SK-N-SH (cell line): ENCODE results near the gene PPL. TPM values are rescaled to one million over a fixed set of nuclear protein-coding genes. Genes with fewer than 3 reads are reported as not detected.
A peak's percentile ranks its signal among the peaks of the same experiment; 100 is the strongest.

Experiments used
- CTCF ChIA-PET: fragments of 300-600, 350-600 bp; formaldehyde crosslinking; extraction: SDS; loops from one replicate; lab custom pipeline; 2021; lab: Yijun Ruan, JAX
- POLR2A ChIA-PET: fragments of 350-600 bp; sonication (Branson Sonifier 250); formaldehyde crosslinking; extraction: SDS; loops from one replicate; lab custom pipeline; 2020; ENCODE audit warnings: antibody characterized with exemption, inconsistent platforms; lab: Yijun Ruan, JAX
- DNase-seq: peaks from one replicate; pipeline ENCODE4 v3.0.0; 2012
- H2AFZ ChIP-seq: fragments of 200-600 bp; sonication (generic); 2 replicates; pipeline ENCODE4 v1.8.1; 2016; ENCODE audit warnings: antibody characterized with exemption, mild to moderate bottlenecking, low read depth
- H3F3A ChIP-seq: fragments of 200-600 bp; sonication (generic); replicated peaks from 2 replicates; pipeline ENCODE3; 2016; ENCODE audit warnings: antibody characterized with exemption, mild to moderate bottlenecking; ENCODE audit not compliant: insufficient read depth
- H3K27ac ChIP-seq, 2 experiments: fragments of 200-500 bp in 1 of 2; fragments of 200-600 bp in 1 of 2; sonication (Bioruptor generic) in 1 of 2; sonication (generic), shearing (Covaris generic) in 1 of 2; 2 replicates each; pipeline versions ENCODE4 v1.5.1 to v1.6.1; 2014 to 2016; ENCODE audit warnings: low read depth in 2 of 2, inconsistent platforms in 1 of 2, low read length in 1 of 2, mild to moderate bottlenecking in 1 of 2, mixed read lengths in 1 of 2
- H3K27me3 ChIP-seq: fragments of 200-600 bp; sonication (generic), shearing (Covaris generic); 2 replicates; pipeline ENCODE4 v1.6.1; 2016; ENCODE audit warnings: mixed run types; ENCODE audit not compliant: insufficient read depth
- H3K36me3 ChIP-seq, 2 experiments: fragments of 200-500 bp in 1 of 2; fragments of 200-600 bp in 1 of 2; sonication (Bioruptor generic) in 1 of 2; sonication (generic) in 1 of 2; replicated peaks in 1 of 2; 2 replicates each; pipeline versions ENCODE3 to v1.5.1; 2014 to 2016; ENCODE audit warnings: low read length in 1 of 2, mild to moderate bottlenecking in 1 of 2; ENCODE audit not compliant: insufficient read depth in 2 of 2, control insufficient read depth in 1 of 2
- H3K4me1 ChIP-seq, 2 experiments: fragments of 200-500 bp in 1 of 2; fragments of 200-600 bp in 1 of 2; sonication (Bioruptor generic) in 1 of 2; sonication (generic), shearing (Covaris generic) in 1 of 2; 2 replicates each; pipeline versions ENCODE4 v1.5.1 to v1.6.1; 2014 to 2016; ENCODE audit warnings: low read depth in 1 of 2, low read length in 1 of 2, mixed run types in 1 of 2; ENCODE audit not compliant: insufficient read depth in 2 of 2, control insufficient read depth in 1 of 2
- H3K4me2 ChIP-seq: fragments of 200-600 bp; sonication (generic), shearing (Covaris generic); 2 replicates; pipeline ENCODE4 v1.6.1; 2017; ENCODE audit warnings: mixed run types
- H3K4me3 ChIP-seq, 2 experiments: fragments of 200-500 bp in 1 of 2; fragments of 200-600 bp in 1 of 2; sonication (Bioruptor generic) in 1 of 2; sonication (generic), shearing (Covaris generic) in 1 of 2; 2 replicates each; pipeline versions ENCODE4 v1.5.1 to v1.8.1; 2014 to 2016; ENCODE audit warnings: low read depth in 2 of 2, inconsistent platforms in 1 of 2, low read length in 1 of 2, mild to moderate bottlenecking in 1 of 2, mixed read lengths in 1 of 2, moderate library complexity in 1 of 2
- H3K79me2 ChIP-seq: fragments of 200-600 bp; sonication (generic); 2 replicates; pipeline ENCODE4 v1.8.1; 2017; ENCODE audit warnings: mild to moderate bottlenecking; ENCODE audit not compliant: insufficient read depth
- H3K9ac ChIP-seq: fragments of 200-600 bp; sonication (generic); 2 replicates; pipeline ENCODE4 v1.6.1; 2017; ENCODE audit warnings: mixed run types
- H3K9me2 ChIP-seq: fragments of 200-600 bp; sonication (generic); 2 replicates; pipeline ENCODE4 v1.6.1; 2017; ENCODE audit warnings: mixed run types
- H3K9me3 ChIP-seq: fragments of 200-600 bp; sonication (generic); 2 replicates; pipeline ENCODE4 v1.6.1; 2017; ENCODE audit warnings: mixed run types, mild to moderate bottlenecking, moderate library complexity
- H4K20me1 ChIP-seq: fragments of 200-600 bp; sonication (generic); 2 replicates; pipeline ENCODE4 v1.6.1; 2017; ENCODE audit warnings: mild to moderate bottlenecking, mixed run types; ENCODE audit not compliant: insufficient read depth
- GABPA ChIP-seq: IDR thresholded peaks from 2 replicates; pipeline ENCODE4 v1.4.0; 2012; ENCODE audit warnings: low read depth, mild to moderate bottlenecking
- MEF2A ChIP-seq: IDR thresholded peaks from 2 replicates; pipeline ENCODE4 v1.4.0; 2012; ENCODE audit warnings: low read depth, borderline replicate concordance
- RAD21 ChIP-seq: IDR thresholded peaks from 2 replicates; pipeline ENCODE4 v1.6.1; 2012; ENCODE audit warnings: mild to moderate bottlenecking, low read length
- REST ChIP-seq: IDR thresholded peaks from 2 replicates; pipeline ENCODE4 v1.6.1; 2012; ENCODE audit warnings: mild to moderate bottlenecking, low read depth, low read length, moderate library complexity
- WGBS: methylation state at CpG from one replicate; pipeline ENCODE4 v1.1.6; 2017; ENCODE audit warnings: low lambda C conversion rate; 5-methylcytosine and 5-hydroxymethylcytosine counted together
- polyA plus RNA-seq, 3 experiments: library from polyadenylated mRNA; depleted of rRNA; stranded (reverse); fragments of >200 nt; gene quantifications; 2 replicates each; pipeline ENCODE4 v1.2.3, GENCODE V29; 2012

PPL gene, protein sequence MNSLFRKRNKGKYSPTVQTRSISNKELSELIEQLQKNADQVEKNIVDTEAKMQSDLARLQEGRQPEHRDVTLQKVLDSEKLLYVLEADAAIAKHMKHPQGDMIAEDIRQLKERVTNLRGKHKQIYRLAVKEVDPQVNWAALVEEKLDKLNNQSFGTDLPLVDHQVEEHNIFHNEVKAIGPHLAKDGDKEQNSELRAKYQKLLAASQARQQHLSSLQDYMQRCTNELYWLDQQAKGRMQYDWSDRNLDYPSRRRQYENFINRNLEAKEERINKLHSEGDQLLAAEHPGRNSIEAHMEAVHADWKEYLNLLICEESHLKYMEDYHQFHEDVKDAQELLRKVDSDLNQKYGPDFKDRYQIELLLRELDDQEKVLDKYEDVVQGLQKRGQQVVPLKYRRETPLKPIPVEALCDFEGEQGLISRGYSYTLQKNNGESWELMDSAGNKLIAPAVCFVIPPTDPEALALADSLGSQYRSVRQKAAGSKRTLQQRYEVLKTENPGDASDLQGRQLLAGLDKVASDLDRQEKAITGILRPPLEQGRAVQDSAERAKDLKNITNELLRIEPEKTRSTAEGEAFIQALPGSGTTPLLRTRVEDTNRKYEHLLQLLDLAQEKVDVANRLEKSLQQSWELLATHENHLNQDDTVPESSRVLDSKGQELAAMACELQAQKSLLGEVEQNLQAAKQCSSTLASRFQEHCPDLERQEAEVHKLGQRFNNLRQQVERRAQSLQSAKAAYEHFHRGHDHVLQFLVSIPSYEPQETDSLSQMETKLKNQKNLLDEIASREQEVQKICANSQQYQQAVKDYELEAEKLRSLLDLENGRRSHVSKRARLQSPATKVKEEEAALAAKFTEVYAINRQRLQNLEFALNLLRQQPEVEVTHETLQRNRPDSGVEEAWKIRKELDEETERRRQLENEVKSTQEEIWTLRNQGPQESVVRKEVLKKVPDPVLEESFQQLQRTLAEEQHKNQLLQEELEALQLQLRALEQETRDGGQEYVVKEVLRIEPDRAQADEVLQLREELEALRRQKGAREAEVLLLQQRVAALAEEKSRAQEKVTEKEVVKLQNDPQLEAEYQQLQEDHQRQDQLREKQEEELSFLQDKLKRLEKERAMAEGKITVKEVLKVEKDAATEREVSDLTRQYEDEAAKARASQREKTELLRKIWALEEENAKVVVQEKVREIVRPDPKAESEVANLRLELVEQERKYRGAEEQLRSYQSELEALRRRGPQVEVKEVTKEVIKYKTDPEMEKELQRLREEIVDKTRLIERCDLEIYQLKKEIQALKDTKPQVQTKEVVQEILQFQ (N-terminal part only)
- 16.8 and 24.6 TPM in 2 replicates for polyA plus RNA-seq (2012; rRNA removed)
- polyA plus RNA-seq (2012; cell fraction: cytosol; rRNA removed) = 9.9 and 11.5 TPM in 2 replicates
- polyA plus RNA-seq (2012; cell fraction: nucleus; rRNA removed) = 42.1 and 47.8 TPM in 2 replicates

DNA sequence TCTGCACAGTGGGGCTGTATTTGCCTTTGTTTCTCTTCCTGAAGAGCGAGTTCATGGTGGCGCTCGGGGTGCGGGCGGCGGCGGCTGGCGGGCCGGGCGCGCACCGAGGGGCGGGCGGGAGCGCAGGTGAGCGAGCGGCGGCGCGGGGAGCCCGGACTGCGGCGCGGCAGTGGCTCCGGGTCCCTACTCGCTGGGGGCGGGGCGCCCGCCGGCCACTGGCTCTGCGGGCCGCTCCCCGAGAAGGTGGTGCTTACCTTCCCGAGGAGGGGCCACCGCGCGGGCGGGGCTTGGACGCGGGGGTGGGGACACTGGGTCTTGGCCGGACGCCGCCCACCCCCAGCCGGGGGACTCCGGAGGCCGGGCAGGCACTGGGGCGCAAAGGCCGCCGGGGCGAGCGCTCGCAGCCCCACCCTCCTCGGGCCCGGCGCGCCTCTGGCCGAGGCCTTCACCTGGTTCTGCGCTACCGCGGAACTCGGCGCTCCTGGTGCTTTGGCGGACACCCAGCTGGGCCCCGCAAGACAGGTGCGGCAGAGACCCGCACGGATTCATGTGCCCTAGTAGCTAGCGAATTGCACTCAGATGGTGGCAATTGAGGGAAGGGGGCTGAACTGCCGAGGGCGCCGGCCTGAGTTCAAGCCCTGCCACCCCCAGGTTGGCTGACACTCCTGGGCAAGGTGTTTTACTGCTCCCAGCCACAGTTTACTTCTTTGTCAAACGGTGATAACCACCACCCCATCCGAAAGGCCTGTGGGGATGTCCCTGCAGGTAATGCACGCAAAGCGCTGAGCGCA, at the start of gene PPL:
Gene PPL, minus strand, starts transcription at position 158 of the 791 bp plus-strand sequence. Its CDS starts 103 bp downstream, at position 55.
- Histone ChIP-seq H3K36me3 (no peaks in the 10 kb centered on the region), H3K27ac (no peak within 1 kb of the TSS), H3K4me3 (peak within 1 kb of the TSS; percentile 67 to 69), H3K9ac (no peak within 1 kb of the TSS), H3K4me2 (peak within 1 kb of the TSS; percentile 91), H3K9me3 (no peaks in the 10 kb centered on the region), H3K4me1 (peaks cover 0 to 5% of the 10 kb centered on the region in 2 experiments; a peak in 1 of 4 replicates), H3K27me3 (no peaks in the 10 kb centered on the region), H3F3A (peaks cover 2% of the 10 kb centered on the region), H2AFZ (peak within 1 kb of the TSS; percentile 89), H4K20me1 (no peaks in the 10 kb centered on the region), H3K79me2 (no peaks in the 10 kb centered on the region), H3K9me2 (no peaks in the 10 kb centered on the region)
- peak; percentile 72 for DNase-seq
- no peak for TF ChIP-seq MEF2A
- no peak for TF ChIP-seq REST
- TF ChIP-seq RAD21 = no peak
- no peak for TF ChIP-seq GABPA
- POLR2A ChIA-PET = no interaction called here
- CTCF ChIA-PET = interaction anchor here (0.7 to 5.0 kb wide), 7 partner anchors 10 to 244 kb away, joined by 3 to 23 read pairs (median 3); partner anchors contain the start of gene NUDT16L1
- WGBS = 21% methylated on average over 9 of the region's 76 CpGs
